ENCODE measurements around the gene FRG2C. TPM values are rescaled to one million over a fixed set of nuclear protein-coding genes. Genes with fewer than 3 reads are reported as not detected.
"Not testable (repeated sequence)": the region's sequence is repeated elsewhere in the genome, so short reads cannot be mapped to it uniquely, and the experiment has no call there.

The FRG2C gene
- not detected in 2 replicates for total RNA-seq

- H3K4me1 Mint-ChIP-seq (ENCODE audit: low read depth); DNase-seq (ENCODE audit: low spot score); H3K27ac Mint-ChIP-seq; intact Hi-C loops (cut with micrococcal nuclease); H3K36me3 Mint-ChIP-seq (ENCODE audit: low read depth); H3K4me3 Mint-ChIP-seq (ENCODE audit: low read depth): not testable (repeated sequence)
- peaks cover 21% of the 10 kb centered on the region for H3K9me3 Mint-ChIP-seq
- H3K27me3 Mint-ChIP-seq (ENCODE audit: low read depth): peaks cover 22% of the 10 kb centered on the region
These were observed at the start of gene FRG2C for GRCh38 chr3:75664028-75664427. TSS of gene FRG2C (plus strand) at chr3:75664328. CDS start at chr3:75664380, 52 bp downstream.

- intact Hi-C loops (cut with micrococcal nuclease); H3K9me3 Mint-ChIP-seq; H3K4me1 Mint-ChIP-seq (ENCODE audit: low read depth); H3K36me3 Mint-ChIP-seq (ENCODE audit: low read depth); H3K4me3 Mint-ChIP-seq (ENCODE audit: low read depth); H3K27ac Mint-ChIP-seq; DNase-seq (ENCODE audit: low spot score): not testable (repeated sequence)
- peaks cover 11% of the 10 kb centered on the region for H3K27me3 Mint-ChIP-seq (ENCODE audit: low read depth)
These were observed 45.3 kb upstream of the FRG2C start for GRCh38 chr3:75618666-75619305.

GRCh38 chr3:75619481-75620031, 44.6 kb upstream of the FRG2C start:
- DNase-seq (ENCODE audit: low spot score); H3K27ac Mint-ChIP-seq; H3K36me3 Mint-ChIP-seq (ENCODE audit: low read depth); intact Hi-C loops (cut with micrococcal nuclease); H3K4me1 Mint-ChIP-seq (ENCODE audit: low read depth); H3K9me3 Mint-ChIP-seq; H3K4me3 Mint-ChIP-seq (ENCODE audit: low read depth): not testable (repeated sequence)
- peaks cover 11% of the 10 kb centered on the region for H3K27me3 Mint-ChIP-seq (ENCODE audit: low read depth)

GRCh38 chr3:75621772-75622171, 42.4 kb upstream of the FRG2C start:
- H3K4me3 Mint-ChIP-seq (ENCODE audit: low read depth); H3K9me3 Mint-ChIP-seq; H3K36me3 Mint-ChIP-seq (ENCODE audit: low read depth); H3K4me1 Mint-ChIP-seq (ENCODE audit: low read depth); intact Hi-C loops (cut with micrococcal nuclease); H3K27ac Mint-ChIP-seq; DNase-seq (ENCODE audit: low spot score): not testable (repeated sequence)
- peaks cover 11% of the 10 kb centered on the region for H3K27me3 Mint-ChIP-seq (ENCODE audit: low read depth)

DNA sequence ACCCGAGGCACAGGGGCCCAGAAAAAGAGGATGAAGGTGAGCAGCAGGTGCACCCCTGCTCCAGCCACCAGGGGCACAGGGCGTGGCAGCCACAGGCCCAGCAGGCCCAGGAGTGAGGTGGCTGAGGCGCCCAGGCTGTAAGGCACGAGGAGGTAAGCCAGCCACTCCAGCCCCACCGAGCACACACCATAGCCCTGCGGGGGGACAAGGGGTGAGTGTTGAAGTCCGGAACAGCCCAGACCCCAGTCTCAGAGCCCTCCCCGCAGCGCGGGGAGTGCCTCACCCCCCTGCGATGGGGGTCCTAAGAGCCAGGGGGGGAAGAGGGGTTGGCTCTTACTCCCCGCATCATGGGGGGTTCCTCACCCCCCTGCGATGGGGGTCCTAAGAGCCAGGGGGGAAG, 40.5 kb upstream of the FRG2C start:
- H3K27me3 Mint-ChIP-seq (ENCODE audit: low read depth): peaks cover 11% of the 10 kb centered on the region
- H3K36me3 Mint-ChIP-seq (ENCODE audit: low read depth); intact Hi-C loops (cut with micrococcal nuclease); H3K4me3 Mint-ChIP-seq (ENCODE audit: low read depth); H3K4me1 Mint-ChIP-seq (ENCODE audit: low read depth); H3K27ac Mint-ChIP-seq; H3K9me3 Mint-ChIP-seq; DNase-seq (ENCODE audit: low spot score): not testable (repeated sequence)

- H3K27me3 Mint-ChIP-seq (ENCODE audit: low read depth); H3K27ac Mint-ChIP-seq; intact Hi-C loops (cut with micrococcal nuclease): not testable (repeated sequence)
These were observed 33.1 kb upstream of the FRG2C start for GRCh38 chr3:75630887-75631535.

DNA sequence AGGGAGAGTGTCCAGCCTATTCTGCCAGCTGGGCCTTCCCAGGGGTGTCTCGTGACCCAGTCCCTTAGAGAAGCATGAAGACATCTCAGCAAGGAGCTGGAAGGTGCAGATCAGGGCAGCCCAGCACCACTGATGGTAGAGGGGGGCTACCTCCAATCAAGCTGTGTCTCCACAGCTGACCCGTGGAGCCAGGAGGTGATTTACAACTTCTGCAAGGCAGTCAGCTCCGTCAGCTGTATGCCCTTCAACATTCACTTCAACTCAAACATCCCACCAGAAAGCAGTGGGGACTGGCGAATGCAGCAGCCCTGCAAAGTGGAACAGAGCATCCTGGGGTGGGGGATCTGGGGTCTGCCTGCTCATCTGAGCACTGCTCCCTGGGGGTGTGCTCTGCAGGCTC, 32.6 kb upstream of the FRG2C start:
- Mint-ChIP-seq H3K36me3 (ENCODE audit: low read depth) (no peaks in the 10 kb centered on the region), H3K9me3 (no peaks in the 10 kb centered on the region), H3K4me3 (ENCODE audit: low read depth) (no peak overlapping the region), H3K27ac (no peak overlapping the region), H3K4me1 (ENCODE audit: low read depth) (no peaks in the 10 kb centered on the region), H3K27me3 (ENCODE audit: low read depth) (peaks cover 3% of the 10 kb centered on the region)
- intact Hi-C loops (cut with micrococcal nuclease): no loop called here
- DNase-seq (ENCODE audit: low spot score): no peak

More at GRCh38 chr3:75630887-75631535, 33.1 kb upstream of the FRG2C start:
- H3K36me3 Mint-ChIP-seq (ENCODE audit: low read depth); H3K4me3 Mint-ChIP-seq (ENCODE audit: low read depth); H3K9me3 Mint-ChIP-seq; DNase-seq (ENCODE audit: low spot score); H3K4me1 Mint-ChIP-seq (ENCODE audit: low read depth): not testable (repeated sequence)

GRCh38 chr3:75638947-75639346, 25.2 kb upstream of the FRG2C start:
- H3K4me3 Mint-ChIP-seq (ENCODE audit: low read depth); H3K9me3 Mint-ChIP-seq; H3K36me3 Mint-ChIP-seq (ENCODE audit: low read depth); intact Hi-C loops (cut with micrococcal nuclease); H3K27me3 Mint-ChIP-seq (ENCODE audit: low read depth); DNase-seq (ENCODE audit: low spot score); H3K27ac Mint-ChIP-seq: not testable (repeated sequence)
- H3K4me1 Mint-ChIP-seq (ENCODE audit: low read depth): peaks cover 14% of the 10 kb centered on the region

DNA sequence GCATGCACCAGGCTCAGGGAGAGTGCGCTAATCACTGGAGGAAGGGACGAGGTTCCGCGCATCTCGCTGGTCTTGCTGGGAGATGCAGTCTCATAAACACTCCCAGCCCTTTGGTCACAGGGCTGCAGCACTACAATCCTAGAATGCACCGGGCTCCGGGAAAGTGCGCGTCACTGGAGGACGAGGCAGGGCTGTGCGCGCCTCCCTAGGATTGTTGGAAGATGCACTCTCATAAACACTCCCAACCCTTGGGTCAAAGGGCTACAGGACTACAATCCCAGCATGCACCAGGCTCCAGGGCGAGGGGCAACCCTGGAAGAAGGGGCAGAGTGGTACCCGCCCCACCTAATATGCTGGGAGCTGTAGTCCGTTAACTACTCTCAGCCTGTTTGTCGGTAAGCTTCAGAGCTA, 23.0 kb upstream of the FRG2C start:
- H3K27me3 Mint-ChIP-seq (ENCODE audit: low read depth); intact Hi-C loops (cut with micrococcal nuclease): not testable (repeated sequence)
- peak; percentile 50 for DNase-seq (ENCODE audit: low spot score)

GRCh38 chr3:75643031-75643800, 20.9 kb upstream of the FRG2C start:
- H3K36me3 Mint-ChIP-seq (ENCODE audit: low read depth); intact Hi-C loops (cut with micrococcal nuclease); H3K27me3 Mint-ChIP-seq (ENCODE audit: low read depth); DNase-seq (ENCODE audit: low spot score); H3K27ac Mint-ChIP-seq; H3K9me3 Mint-ChIP-seq: not testable (repeated sequence)
- Mint-ChIP-seq H3K4me3 (ENCODE audit: low read depth) (peak overlapping the region; percentile 63), H3K4me1 (ENCODE audit: low read depth) (peaks cover 14% of the 10 kb centered on the region)

More for the DNA sequence above, 23.0 kb upstream of the FRG2C start:
- peak overlapping the region; percentile 82 for H3K4me3 Mint-ChIP-seq (ENCODE audit: low read depth)
- H3K9me3 Mint-ChIP-seq; H3K36me3 Mint-ChIP-seq (ENCODE audit: low read depth): not testable (repeated sequence)
- peaks cover 14% of the 10 kb centered on the region for H3K4me1 Mint-ChIP-seq (ENCODE audit: low read depth)
- peak overlapping the region; percentile 39 for H3K27ac Mint-ChIP-seq

DNA sequence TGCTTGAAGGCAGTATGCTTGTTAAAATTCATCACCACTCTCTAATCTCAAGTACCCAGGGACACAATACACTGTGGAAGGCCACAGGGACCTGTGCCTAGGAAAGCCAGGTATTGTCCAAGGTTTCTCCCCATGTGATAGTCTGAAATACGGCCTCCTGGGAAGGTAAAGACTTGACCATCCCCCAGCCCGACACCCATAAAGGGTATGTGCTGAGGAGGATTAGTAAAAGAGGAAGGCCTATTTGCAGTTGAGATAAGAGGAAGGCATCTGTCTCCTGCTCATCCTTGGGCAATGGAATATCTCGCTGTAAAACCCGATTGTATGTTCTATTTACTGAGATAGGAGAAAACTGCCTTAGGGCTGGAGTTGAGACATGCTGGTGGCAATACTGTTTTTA, 18.6 kb upstream of the FRG2C start:
- H3K4me3 Mint-ChIP-seq (ENCODE audit: low read depth); H3K36me3 Mint-ChIP-seq (ENCODE audit: low read depth); DNase-seq (ENCODE audit: low spot score); H3K27ac Mint-ChIP-seq; intact Hi-C loops (cut with micrococcal nuclease); H3K9me3 Mint-ChIP-seq; H3K27me3 Mint-ChIP-seq (ENCODE audit: low read depth): not testable (repeated sequence)
- peaks cover 14% of the 10 kb centered on the region for H3K4me1 Mint-ChIP-seq (ENCODE audit: low read depth)

DNA sequence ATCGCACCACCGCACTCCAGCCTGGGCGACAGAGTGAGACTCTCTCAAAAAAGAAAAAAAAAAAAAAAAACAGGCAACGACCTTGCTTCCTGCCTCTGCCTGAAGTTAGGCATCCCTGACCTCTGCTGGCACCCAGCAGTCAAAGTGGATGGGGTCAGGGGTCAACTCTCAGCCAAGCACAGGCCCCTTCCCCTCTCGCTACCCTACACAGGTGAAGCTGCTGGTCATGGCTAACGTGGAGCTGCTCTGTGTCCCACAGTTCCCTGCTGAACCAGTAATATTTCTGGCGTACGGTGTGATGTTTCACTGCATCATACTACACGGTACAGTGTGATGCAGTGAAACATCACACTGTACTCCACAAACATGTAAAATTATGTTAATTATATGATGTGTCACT, 13.9 kb upstream of the FRG2C start:
- no peak overlapping the region for H3K4me3 Mint-ChIP-seq (ENCODE audit: low read depth)
- H3K36me3 Mint-ChIP-seq (ENCODE audit: low read depth): no peaks in the 10 kb centered on the region
- H3K27me3 Mint-ChIP-seq (ENCODE audit: low read depth): peaks cover 3% of the 10 kb centered on the region
- H3K27ac Mint-ChIP-seq: no peak overlapping the region
- H3K4me1 Mint-ChIP-seq (ENCODE audit: low read depth): no peaks in the 10 kb centered on the region
- no peaks in the 10 kb centered on the region for H3K9me3 Mint-ChIP-seq
- no peak for DNase-seq (ENCODE audit: low spot score)
- intact Hi-C loops (cut with micrococcal nuclease): no loop called here

Measured in activated T-helper 2 cell treated with anti-CD3 and anti-CD28 coated beads, Interferon-gamma antibody, Interleukin-2, Interleukin-4, amounts not matched to agents 10 μg/mL and 5 μg/mL and 100 μg/mL, durations not matched to agents 14 hours and 24 hours and 36 hours (primary cell).